ENCODE data around the gene PIAS2.

PIAS2 gene

GRCh38 chr18:46761059-46761769 is 156.1 kb downstream of the PIAS2 start:
- no peak for DNase-seq (ENCODE audit: low read depth in 2 of 2)

GRCh38 chr18:46759890-46760289 is 157.4 kb downstream of the PIAS2 start:
- DNase-seq (ENCODE audit: low read depth in 2 of 2) = no peak

GRCh38 chr18:46756559-46757201 is 160.6 kb downstream of the PIAS2 start, which contains the start of gene ST8SIA5:
TSS of gene ST8SIA5 (minus strand) at chr18:46757053. CDS start at chr18:46756508, 545 bp downstream.
- DNase-seq (ENCODE audit: low read depth in 2 of 2) = no peak

GRCh38 chr18:46756025-46756558 is 161.2 kb downstream of the PIAS2 start:
- no peak for DNase-seq (ENCODE audit: low read depth in 2 of 2)

- DNase-seq (ENCODE audit: low read depth in 2 of 2) = no peak
Observed at GRCh38 chr18:46755315-46756024, 161.8 kb downstream of the PIAS2 start.

- no peak for DNase-seq (ENCODE audit: low read depth in 2 of 2)
Observed at GRCh38 chr18:46754661-46755292, 162.5 kb downstream of the PIAS2 start.

GRCh38 chr18:46754188-46754587 is 163.1 kb downstream of the PIAS2 start:
- DNase-seq (ENCODE audit: low read depth in 2 of 2) = no peak

All from stimulated activated CD4-positive, alpha-beta T cell treated with anti-CD3 and anti-CD28 coated beads, Interleukin-1b, Interleukin-23, amount 100 ng/mL, for 1 hour (primary cell).